Measurements from ENCODE around the gene CD59.
"Not testable (repeated sequence)": the region's sequence is repeated elsewhere in the genome, so short reads cannot be mapped to it uniquely, and the experiment has no call there.

The CD59 gene

DNA sequence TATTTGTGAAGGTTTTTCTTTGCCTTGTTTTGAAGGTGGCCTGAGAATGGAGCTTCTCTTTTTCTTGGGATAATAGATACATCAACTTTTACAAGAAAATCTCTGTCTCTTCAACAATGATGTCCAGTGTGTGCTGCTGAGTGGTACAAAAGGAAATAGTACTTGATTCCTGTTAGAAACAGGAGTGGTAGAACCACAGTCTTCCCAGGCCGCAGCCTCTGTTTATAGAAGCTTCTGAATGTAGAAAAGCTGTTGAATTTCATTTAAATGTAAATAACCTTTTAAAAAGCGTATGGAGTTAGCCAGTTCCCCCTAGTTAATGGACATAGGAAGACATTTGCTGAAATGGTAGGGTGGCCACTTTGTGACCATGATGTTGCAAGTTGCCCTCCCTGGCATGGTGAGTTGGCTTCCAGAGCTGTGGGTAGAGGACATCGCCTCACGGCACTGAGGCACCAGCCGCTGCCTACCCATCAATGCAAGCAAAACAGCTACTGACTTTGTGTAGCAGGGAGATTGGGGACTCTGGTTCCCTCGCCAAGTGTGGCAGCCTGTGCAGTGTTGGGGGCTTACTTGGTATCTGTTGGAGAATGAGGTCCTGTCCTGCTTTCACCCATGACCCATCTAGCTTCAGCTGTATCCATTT lies 67.1 kb downstream of the CD59 start:
- no peak for DNase-seq (ENCODE audit: low read depth in 2 of 3, low spot score in 2 of 3)

DNA sequence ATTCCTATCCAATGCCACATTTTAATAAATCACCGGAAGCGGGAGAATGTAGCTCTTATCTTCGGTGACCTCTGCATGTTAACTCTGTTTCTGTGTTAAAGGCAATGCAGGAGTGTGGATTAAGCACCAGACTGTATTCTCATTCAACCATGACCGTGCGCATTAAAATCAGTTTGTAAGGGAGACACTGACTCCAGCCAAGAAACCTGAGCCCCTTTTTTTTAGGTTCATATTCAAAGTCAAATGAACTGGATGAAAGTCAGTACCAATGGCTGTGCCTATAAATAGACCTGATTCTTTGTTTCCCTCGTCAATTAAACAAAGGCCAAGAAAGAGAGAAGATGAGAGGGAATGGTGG lies 67.8 kb downstream of the CD59 start:
- no peak for DNase-seq (ENCODE audit: low read depth in 2 of 3, low spot score in 2 of 3)

DNA sequence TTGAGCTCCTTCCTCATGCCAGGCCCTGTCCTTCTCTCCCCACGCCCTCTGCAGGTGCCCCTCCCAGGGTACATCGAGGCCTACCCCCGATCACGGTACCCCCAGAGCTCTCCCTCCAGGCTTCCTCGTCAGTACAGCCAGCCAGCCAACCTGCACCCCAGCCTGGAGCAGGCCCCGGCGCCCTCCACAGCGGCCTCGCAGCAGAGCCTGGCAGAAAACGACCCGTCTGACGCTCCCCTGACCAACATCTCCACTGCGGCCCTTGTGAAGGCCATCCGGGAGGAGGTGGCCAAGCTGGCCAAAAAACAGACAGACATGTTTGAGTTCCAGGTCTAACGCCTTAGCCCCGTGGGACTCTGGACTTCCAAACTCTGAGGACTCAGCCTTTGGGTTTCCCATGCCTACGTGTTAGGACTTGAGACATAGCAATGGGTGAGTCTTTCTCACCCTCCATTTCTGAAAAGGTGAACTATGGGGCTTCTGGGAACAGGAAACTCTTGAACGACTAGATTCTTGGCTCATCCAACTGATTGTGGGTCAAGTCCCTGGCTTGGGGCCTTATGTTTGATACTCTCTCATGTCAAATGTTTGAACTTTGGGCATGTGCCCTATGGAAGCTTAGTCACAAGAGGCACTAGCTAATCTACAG lies 68.3 kb downstream of the CD59 start:
- DNase-seq (ENCODE audit: low read depth in 2 of 3, low spot score in 2 of 3): no peak

DNA sequence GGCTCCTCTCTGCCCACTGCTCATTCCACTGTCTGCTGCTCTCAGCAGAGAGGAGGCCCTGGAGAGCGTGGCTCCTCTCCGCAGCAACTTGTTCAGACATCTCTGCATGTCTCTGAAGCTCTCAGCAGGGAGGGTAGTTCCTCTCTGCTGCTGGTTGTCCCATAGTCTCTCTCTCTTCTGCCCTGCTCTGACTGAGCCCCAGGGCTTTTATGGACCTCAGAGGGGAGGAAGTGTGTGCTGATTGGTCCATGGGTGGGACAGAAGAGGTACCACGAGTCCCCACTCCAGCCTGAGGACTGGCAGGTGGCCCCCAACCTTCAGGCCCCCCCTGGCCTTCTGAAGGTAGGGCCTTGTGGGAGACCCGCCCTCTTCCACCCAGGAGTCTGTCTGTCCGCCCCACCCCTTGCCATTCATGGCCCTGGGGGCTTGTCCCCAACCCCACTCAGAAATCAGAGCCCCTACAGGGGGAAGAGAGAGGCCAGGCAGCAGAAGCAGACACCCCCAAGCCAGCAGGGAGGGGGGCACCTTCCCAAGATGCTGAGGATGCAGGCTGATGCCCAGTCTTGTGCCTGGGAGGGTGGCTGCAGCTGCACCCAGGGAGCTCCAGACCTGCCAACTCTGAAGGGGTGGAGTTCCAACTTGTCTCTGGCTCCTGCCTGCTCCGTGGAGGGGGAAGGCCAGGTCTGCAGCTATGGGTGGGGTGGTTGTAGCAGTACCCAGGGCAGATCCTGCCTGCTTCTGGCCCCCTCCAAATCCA lies 70.7 kb downstream of the CD59 start:
- DNase-seq (ENCODE audit: low read depth in 2 of 3, low spot score in 2 of 3): no peak

DNA sequence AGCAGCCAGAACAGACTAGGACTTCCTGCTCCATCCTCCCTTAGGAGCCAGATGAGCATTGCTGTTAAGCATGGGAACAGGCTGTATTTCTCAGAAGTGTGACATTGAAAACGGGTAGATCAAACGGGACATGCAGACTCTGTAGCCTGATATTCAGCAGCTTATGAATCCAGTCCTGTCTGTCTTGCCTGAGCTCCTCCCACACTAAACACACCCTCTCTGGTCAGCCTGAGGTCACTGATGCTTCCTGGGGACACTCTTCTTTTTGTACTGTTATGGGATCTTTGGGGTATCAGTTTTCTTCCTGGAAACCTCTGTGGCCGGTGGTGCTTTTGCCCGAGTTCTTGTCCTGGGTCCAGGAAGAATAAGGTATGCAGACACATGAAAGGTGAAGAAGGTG lies 71.4 kb downstream of the CD59 start:
- no peak for DNase-seq (ENCODE audit: low read depth in 2 of 3, low spot score in 2 of 3)

DNA sequence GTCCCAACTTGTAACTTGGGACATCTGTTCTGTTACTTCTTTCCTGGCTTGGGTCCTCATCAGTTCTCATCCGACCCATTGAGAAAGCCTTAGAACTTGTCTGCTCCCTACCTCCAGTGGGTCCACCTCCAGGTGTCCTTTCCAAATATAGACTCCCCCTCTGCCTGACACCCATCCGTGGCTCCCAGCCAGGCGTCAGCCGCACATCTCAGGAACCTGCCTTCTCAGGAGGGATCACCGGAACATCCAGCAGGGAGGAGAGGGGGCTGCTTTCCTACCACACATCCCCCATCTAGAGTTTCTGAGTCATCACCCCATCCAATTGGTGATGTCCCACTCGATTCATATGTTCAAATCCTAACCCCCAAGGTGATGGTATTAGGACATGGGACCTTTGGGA lies 72.1 kb downstream of the CD59 start:
- DNase-seq (ENCODE audit: low read depth in 2 of 3, low spot score in 2 of 3): no peak

DNA sequence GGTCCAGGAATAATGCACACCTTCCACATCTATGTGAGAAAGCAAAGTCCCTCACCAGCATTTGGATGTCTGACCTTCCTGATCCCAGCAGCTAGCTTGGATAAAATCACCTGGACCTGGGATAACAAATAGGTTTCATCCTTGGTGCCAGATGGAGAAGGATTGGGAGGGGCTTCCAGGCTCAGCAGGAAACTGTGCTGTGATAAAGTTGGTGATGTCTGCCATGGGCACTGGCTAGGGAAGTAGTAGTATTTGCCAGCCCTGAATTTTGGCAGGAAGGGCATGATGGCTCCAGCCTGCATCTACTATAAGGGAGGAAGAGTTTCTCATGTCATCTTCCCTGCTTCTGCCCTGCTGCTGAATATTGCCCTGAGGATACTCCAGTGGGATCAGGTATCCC lies 73.1 kb downstream of the CD59 start:
- DNase-seq (ENCODE audit: low read depth in 2 of 3, low spot score in 2 of 3): no peak

DNA sequence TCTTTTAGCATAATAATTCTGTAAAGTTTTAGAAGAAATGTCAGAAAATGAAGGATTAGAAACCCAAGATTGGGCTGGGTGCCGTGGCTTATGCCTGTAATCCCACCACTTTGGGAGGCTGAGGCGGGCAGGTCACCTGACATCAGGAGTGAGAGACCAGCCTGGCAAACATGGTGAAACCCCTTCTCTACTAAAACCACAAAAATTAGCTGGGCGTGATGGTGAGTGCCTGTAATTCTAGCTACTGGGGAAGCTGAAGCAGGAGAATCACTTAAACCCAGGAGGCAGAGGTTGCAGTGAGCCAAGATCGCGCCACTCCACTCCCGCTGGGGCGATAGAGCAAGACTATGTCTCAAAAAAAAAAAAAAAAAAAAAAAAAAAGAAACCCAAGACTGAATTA lies 74.7 kb downstream of the CD59 start:
- DNase-seq (ENCODE audit: low read depth in 2 of 3, low spot score in 2 of 3): not testable (repeated sequence)

DNA sequence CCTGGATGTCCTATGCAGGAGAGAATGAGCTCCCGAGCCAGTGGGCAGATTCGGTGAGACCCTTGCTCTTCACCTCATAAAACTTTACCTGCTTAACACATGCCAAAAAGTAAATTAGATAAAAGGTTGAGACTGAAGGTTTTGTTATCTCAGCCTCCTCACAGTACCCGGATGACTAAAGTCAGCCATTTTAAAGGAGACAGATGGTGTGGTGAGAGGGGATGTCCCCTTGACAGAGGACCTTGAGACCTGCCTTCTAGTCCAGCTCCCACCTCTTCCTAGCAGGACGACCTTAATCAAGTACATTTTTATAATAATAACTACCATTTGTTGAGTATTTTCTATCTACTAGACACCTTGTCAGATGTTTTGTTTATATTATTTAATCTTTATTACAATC lies 75.3 kb downstream of the CD59 start:
- DNase-seq (ENCODE audit: low read depth in 2 of 3, low spot score in 2 of 3): no peak

DNA sequence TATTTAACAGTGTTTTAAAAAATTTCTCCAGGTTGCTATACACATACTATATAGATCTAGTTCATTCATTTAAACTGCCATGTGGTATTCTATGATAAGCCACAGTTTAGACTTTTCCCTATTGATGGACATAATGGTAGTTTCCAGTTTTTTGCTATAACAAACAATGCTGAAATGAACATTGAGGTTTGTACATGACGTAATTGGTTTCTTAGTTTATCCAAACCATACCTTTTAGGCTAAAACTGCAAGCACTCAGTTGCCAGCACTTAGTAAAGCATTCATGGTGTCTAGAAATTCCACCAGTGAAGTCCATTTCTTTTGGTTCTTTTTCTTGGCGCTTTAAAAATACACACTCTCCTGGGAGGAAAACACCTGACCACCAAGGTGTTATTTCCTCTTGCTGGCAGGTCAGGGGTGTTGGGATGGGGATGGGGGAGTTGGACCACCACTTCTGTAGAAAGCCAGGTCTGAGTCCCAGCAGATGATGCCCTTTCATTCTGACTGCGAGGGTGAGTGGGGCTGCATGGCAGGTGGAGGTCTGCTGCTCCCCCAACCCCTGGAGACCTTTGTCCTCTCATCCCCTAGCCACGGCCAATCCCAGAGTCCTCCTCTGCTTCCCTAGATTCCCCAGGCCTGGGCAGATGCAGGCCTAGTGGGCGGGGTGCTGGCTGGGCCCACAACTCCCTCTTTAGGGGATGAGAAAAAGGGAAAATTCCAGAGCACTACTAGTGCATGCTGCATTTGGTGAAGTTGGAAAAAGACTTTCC lies 76.7 kb downstream of the CD59 start:
- DNase-seq (ENCODE audit: low read depth in 2 of 3, low spot score in 2 of 3): no peak

DNA sequence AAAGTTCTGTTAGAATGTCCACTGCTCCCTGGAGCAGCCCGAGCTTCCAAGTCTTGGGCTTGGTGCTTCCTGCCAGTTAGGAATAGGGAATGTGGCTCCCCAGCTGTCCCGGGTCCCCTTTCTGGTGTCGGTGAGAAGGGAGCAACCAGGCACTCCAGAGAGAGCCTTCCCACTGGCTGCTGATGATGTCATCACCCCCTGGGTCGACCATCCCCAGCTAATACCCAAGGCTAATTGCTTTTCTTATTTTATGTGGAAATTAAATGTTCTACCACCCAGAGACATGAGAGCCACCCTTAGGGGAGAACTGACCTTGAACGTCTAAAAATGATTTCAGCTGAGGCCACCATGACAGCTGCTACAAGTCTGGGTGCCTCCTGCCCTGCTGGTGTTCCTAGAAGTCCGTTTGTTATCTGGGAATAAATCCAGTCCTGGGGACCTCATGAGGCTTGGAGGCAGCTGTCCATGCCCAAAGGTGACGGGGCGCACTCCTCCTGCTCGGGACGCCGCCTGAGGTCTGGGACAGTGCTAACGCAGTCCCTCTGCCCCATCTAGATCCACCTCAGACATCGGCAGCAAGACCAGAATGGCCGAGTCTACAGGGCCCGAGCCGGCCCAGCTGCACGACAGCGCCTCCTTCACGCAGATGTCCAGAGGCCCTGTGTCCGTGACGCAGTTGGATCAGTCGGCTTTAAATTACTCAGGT lies 77.9 kb downstream of the CD59 start:
- DNase-seq (ENCODE audit: low read depth in 2 of 3, low spot score in 2 of 3): no peak

DNA sequence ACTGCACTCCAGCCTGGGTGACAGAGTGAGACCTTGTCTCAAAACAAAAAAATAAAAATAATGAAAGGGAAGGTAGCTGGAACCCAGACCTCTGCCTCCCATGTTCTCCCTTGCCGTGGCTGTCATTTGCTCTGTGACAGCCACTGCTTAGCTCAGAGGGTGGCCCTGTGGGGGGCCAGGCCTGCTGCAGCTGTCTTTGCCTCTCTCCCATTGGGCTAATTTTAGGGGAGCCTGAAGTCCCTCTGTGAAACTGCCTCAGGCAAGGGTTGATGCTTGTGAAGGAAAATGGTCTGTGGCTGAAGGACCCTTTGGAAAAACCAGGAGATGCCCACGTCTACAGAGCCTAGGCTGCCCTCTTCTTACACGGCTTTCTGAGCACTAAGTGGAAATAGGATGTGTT lies 78.5 kb downstream of the CD59 start:
- DNase-seq (ENCODE audit: low read depth in 2 of 3, low spot score in 2 of 3): no peak

DNA sequence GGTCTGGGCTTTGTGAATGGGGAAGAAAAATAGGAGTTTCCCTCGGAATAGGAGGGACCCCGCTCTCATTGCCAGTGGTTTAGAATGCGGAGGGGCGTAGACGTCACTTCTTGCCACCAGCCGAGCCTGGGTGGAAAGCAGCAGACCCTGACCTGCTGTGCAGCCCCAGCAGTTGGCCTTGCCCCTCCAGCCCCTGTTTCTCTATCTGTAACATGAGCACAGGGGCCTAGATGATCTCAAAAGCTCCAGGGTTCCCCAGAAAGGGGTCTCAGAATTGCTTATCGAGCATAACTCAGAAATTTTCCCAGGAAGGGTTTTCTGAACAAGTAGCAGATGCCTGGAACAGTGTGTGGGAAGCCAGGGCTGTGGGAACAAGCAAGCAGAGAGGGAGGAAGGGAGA lies 79.5 kb downstream of the CD59 start:
- no peak for DNase-seq (ENCODE audit: low read depth in 2 of 3, low spot score in 2 of 3)

DNA sequence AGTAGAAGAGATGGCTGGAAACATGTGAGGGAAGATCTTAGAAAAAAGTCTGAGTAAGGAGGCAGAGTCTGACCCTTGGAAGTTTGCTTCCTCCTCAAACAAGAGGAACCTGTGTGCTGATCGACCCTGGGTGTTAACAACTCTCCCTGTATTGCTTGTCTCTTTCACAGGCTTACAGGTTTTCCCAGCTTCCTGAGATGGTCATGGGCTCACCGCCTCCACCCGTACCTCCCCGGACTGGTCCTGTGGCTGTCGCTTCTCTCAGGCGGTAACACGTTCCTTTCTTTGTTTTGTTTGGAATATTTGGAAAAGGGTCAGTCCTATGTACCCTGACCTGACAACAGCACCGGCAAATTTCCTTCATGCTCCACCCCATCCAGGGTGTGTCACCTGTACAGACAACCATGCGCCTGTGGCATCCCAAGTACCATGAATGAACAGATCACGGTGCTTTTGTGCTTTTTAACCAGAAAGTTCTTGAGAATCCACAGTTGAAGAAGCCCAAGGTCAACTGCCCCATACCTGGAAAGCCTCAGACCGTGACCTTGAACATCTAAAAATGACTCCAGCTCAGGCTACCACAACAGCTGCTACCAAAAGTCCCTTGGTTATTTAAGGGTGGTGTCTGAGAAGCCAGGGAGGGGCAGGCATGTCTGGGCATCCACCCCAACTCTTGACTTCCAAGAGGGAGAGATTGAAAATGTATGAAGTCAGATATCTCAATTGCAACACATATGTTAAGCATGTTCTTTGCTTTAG lies 80.2 kb downstream of the CD59 start:
- no peak for DNase-seq (ENCODE audit: low read depth in 2 of 3, low spot score in 2 of 3)

DNA sequence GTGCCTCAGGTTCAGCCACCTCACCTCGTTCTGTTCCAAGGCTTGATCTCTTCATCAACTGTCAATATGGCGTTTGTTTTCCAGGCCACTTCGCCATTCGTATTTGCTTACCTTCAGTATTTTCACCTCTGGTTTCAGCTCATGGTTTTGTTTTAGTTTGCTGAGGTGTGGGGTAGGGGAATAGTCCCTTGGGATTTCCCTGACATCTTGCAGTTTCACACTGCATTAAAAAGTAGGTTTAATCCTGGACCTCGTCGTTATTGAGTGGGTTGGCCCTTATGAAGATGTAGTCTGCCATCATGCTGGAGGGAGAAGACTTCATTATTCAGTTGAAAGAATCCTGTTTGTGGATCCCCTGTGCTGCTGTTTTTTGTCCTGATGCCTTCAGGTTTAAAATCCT lies 81.6 kb downstream of the CD59 start:
- DNase-seq (ENCODE audit: low read depth in 2 of 3, low spot score in 2 of 3): no peak
